DLD1 (cell line): ENCODE measurements around the gene ADPRHL1.

ENCODE experiments used
- in situ Hi-C: cut with HindIII; loops from 2 replicates; pipeline ENCODE4 v1.10.0; 2017; ENCODE audit warnings: low sequenced_read_pairs

Gene ADPRHL1

GRCh38 chr13:113420833-113421600 is 32.3 kb downstream of the ADPRHL1 start:
- in situ Hi-C loops: no loop called here

- in situ Hi-C loops: no loop called here
Observed at GRCh38 chr13:113420232-113420631, 33.1 kb downstream of the ADPRHL1 start.

- in situ Hi-C loops: no loop called here
Observed at GRCh38 chr13:113419531-113420193, 33.6 kb downstream of the ADPRHL1 start.

DNA sequence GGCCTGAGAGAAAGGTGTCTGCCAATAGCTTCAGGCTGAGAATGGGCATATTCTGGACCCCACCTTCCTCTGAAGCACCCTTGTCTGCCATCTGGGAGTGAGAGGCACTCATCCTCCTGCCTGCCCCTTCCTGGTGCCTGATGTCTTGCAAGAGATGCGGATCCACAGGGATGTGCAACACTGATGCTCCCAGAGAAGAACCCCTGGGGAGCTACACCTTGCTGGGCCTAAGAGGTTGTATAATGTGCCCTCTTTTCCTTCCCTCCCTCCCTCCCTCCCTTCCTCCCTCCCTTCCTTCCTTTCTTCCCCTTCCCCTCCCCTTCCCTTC is 34.6 kb downstream of the ADPRHL1 start:
- in situ Hi-C loops: no loop called here

DNA sequence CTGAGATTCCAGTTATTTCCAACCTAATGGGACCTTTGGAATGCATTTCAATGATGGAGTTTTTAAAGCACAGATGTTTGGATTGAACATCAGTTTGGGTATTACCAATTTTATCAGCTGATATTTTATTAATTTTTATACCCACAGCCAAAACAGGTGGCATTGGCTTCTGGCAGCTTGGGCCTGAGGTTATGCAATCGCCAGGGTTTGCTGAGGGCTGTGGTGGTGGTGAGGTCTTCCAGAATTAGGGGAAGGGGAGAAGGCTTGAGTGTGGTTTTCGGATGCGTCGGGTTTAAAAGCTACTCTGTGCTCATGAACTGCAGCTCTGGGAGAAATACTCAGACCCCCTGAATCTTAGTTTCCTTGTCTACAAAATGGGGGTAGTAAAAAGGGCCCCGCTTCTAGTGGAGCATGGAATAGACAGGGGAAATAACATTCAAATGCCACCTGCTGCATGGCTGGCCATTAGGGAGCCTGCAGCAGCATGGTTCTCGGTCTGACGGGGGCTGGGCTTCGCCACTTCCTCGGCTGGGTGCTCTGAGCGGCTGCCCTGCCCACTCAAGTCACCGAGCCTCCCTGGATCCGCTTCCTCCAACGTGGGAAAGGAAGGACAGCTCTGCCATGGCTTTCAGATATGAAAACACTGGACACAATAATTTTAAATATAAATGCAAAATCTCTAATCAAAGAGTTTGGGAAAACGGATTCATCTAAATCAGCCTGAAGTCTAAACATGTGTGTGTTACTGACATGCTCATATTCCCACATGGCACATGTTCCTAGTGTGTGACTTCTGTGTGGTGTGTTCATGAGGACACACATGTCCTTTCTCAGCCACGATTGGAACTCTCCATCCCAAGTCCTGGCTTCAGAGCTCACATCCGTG is 35.2 kb downstream of the ADPRHL1 start:
- in situ Hi-C loops: no loop called here

DNA sequence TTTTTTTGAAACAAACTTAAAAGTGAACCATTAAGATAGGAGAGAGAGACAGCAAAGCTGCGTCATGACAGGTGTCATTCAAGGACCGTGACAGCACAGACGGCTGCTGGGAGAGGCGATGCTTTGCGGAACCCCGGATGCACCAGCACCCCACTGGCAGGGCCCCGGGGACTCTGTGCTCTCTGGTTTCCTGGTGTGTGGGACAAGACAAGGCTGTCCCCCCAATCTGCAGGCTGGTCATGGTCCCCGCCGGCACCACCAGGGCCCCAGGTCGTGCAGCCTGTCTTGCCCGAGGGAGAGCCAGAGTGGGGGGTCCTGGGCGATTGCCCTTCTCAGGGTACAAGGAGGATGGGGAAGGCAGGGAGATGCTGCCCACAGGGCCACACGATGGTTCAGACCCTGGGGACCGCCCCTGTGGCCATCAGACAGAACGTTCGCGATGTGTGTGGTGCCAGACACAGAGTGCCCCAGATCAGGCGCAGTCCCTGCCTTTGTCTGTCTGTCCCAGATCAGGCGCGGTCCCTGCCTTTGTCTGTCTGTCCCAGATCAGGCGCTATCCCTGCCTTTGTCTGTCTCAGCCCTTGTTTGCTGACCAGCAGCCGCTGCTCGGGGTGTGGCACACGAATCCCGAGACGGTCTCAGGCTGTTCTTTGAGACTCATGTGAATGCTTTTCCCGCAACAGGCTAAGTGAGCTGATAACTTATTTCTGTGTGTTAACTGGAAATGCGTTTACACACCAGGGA is 36.1 kb downstream of the ADPRHL1 start:
- in situ Hi-C loops: no loop called here

DNA sequence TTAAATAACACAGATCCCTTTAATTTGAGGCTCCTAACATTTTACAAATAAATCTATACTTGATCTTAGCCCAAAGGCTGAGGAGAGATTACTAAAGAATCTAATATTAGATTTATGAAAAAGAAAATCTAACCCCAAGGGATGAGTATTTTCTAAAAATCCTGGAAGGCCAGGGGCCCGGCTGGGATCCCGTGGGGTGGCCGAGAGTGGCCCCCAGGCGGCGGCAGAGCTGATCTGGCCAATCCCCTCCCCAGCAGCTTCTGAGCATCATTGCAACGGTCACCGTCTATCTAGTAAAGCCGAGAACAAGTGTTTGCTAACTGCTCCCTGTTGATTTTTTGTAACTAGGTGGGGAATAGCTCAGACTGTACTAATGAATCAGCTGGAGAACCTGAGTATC is 37.5 kb downstream of the ADPRHL1 start:
- in situ Hi-C loops: no loop called here

DNA sequence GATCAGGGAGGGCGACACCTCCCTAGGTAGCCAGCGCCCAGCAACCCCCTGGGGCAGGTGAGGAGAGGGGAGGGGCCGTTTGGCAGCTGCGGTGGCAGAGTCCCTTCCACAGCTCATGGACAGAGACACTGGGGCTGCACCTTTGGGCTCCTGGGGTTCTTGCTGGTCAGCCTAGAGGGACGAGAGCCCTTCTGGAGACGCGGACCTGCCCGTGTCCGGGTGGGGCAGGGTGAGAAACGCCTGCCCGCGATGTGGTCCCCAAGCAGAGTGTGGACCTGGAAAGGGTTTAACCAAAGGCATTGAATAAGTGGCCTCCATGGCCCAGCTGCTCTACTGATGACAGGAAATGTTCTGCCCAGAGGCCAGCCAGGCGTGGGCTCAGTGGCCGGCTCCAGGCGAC is 38.3 kb downstream of the ADPRHL1 start:
- in situ Hi-C loops: no loop called here

GRCh38 chr13:113414335-113414734 is 39.0 kb downstream of the ADPRHL1 start:
- in situ Hi-C loops: no loop called here

- in situ Hi-C loops: no loop called here
Observed at GRCh38 chr13:113413898-113414282, 39.4 kb downstream of the ADPRHL1 start.

- in situ Hi-C loops: no loop called here
Observed at GRCh38 chr13:113413178-113413897, 40.0 kb downstream of the ADPRHL1 start.

DNA sequence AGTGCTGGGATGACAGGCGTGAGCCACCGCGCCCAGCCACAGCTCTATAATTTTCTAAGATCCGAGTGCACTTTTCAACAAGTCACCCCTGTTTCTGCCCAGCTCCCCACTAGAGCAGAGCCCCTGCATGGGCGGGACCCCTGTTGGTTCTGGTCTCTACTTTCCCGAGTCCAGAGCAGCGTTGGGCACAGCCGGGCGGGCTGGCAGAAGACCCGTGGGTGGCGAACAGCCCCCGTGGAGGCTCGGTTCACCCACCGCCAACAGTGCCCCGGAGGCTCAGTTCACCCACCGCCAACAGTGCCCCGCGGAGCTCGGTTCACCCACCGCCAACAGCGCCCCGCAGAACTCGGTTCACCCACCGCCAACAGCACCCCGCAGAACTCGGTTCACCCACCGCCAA is 40.8 kb downstream of the ADPRHL1 start:
- in situ Hi-C loops: no loop called here

- in situ Hi-C loops: no loop called here
Observed at GRCh38 chr13:113411216-113412023, 41.9 kb downstream of the ADPRHL1 start.

DNA sequence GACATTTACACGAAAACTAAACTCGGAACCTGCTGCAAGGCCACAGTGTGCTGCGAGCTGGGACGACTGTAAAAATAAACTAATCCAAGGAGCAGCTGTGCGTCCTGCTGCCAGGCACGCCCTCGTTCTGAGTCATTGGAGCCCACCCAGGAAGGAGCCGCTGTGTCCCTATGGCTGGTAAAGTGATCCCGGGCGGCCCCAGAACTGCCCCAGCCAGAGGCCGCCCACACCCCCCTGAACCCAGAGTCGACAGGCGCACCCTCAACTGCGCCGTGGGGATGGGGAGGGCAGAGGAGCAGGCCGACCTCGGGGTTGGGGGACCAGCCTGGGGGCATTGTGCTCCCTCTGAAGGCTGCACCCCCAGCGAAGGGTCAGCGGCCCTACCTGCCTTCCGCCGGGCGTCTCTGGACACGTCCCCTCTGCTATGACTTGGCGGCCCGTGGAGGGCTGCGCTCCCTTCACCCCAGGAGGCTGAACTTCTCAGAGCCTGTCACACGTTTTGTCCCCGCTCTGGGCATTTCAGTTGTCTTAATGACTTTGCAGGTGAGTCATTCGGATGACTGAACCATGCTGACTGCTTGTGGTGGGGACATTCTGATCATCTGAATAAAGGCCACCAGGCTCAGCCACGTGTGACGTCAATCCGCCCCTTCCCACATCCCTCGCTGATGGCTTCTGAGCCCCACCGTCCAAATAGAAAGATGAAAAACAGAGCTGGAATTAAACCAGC is 42.7 kb downstream of the ADPRHL1 start:
- in situ Hi-C loops: no loop called here

DNA sequence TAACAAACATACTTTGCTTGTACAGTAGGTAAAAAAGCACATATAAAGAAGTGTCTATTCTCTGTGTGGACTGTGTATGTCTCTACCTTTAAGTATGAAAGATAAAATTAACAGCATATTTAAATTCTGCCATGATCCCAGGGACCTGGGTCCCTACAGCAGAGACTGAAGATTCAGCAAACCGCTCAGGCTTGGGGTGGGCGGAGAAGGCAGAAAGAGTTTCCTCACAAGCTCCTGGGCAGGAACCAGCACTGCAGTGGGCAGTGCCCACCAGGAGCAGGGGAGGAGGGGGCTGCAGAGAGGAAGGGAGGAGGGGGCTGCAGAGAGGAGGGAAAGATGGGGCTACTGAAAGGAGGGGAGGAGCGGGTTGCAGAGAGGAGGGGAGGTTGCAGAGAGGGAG is 44.7 kb downstream of the ADPRHL1 start:
- in situ Hi-C loops: no loop called here

DNA sequence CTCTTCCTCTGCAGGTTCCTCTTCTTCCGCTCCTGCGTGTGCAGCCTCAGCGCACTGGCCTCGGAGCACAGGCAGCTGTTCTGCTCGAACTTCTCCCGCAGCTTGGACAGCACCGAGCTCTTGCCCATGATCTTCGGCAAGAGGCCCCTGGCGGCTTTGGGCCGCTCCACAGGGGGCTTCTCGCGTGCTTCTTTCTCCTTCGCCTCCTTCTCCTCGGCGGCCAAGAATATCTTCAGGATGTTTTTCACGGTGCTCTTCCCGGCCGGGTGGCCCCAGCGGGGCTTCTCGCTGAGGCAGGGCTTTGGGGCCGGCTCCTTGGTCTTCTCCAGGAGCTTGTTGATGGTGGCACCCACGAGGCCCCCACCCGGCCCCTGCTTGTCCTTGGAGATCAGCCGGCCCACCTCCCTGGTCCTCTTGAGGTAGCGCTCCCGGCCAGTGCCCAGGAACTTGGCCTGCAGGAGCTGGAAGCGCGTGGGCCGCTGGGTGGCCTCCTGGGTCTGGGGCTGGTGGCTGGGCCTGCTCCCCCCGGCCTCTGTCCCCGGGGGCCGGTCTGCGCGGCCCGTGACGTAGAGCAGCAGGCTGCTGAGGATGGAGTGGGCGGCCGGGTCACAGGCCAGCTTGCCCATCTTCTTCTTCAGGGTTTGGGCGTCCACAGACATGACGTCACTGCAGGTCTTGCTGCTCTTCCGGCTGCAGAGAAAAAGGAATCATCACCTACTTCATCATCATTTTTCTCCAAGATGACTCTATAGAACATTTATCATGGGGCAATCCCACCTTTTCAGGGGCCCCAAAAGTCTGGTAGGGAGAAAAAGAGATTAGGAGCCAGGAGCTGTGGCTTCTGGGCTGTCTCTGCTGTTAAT is 45.5 kb downstream of the ADPRHL1 start:
- in situ Hi-C loops: no loop called here

- in situ Hi-C loops: no loop called here
Observed at GRCh38 chr13:113407103-113407530, 46.2 kb downstream of the ADPRHL1 start.
